Stimulated activated naive CD8-positive, alpha-beta T cell treated with anti-CD3 and anti-CD28 coated beads, Interleukin-15, Interleukin-2, amounts not matched to agents 100 U/mL and 50 U/mL, for 24 hours (primary cell): ENCODE measurements around the gene HACD2.

ENCODE experiments used
- ATAC-seq: fragments of 150-1000 bp; cut with Tn5 transposase; one replicate; pipeline ENCODE4 v1.10.0; 2021
- DNase-seq: peaks from one replicate; pipeline ENCODE4 v3.0.0; 2021

Gene HACD2

DNA sequence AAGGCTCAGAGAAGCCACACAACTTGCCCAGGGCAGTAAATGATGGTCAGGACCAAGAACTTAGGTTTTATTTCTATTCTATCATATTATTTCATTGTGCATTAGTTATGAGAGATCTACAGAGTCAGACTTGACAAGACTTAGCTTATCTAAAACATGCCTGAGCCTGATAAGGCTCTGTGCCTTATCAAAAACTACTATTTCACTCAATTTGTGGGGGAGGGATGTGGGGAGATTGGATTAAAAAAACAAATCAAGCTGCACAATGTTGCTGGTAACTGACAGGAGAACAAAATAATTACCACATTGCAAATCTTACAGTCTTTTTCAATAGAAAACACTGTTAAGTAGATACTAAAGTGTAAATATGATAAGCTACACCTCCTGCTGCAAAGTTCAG is 16.0 kb downstream of the HACD2 start:
- DNase-seq (no peak), ATAC-seq (no peak)

DNA sequence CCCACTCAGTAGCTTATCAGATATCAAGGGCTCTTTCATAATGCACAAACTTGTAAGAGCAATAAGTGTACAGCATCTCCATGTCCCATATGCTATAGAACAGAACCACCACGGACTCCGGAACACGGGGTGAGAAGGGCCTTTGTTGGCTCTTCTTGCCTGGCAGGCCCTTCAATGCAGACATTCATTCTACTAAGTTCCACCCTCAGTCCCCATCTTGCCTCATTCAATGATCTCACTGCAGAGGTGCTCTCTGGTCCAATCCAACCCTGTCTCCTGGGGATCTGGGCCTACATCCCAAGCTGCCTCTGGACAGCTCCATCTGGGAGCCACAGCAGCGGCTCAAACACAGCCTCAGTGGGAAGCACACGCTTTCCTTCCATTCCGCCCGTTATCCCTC is 16.8 kb downstream of the HACD2 start:
- DNase-seq = no peak
- no peak for ATAC-seq

DNA sequence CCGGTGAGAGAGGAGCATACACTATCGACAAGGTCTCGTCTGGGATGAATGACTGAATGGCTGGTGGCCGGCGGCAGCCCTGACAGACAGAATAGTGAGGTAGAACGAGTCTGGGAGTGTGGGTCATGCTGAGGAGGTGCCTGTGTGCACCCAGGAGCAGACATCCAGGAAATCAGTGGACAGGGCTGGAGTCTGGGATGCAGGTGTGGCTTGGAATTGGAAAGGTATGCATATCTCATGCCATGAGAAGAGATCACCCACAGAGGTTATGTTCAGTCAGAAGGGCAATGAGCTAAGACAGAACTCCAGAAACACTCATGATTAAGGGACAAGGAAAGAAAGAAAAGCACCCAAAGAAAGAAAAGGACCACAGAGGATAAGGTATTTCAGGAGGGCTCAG is 20.8 kb downstream of the HACD2 start:
- no peak for ATAC-seq
- DNase-seq = no peak

DNA sequence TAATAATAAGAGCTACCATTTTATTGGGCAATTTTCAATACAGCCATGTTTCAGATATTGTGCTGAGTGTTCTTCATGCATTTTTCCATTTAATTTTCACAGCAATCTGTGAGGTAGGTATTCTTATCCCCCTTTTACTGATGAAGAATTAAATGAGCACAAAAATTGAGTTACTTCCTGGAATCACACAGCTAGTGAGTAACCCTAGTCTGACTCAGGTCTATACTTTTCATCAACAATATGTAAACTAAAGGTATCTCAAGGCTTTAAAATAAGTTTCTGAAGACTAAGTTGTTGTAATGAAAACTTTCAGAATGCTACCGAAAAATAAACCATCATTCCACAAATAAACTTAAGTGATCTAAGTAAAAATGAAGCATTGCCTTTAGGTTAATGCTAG is 22.3 kb downstream of the HACD2 start:
- DNase-seq (no peak), ATAC-seq (no peak)

DNA sequence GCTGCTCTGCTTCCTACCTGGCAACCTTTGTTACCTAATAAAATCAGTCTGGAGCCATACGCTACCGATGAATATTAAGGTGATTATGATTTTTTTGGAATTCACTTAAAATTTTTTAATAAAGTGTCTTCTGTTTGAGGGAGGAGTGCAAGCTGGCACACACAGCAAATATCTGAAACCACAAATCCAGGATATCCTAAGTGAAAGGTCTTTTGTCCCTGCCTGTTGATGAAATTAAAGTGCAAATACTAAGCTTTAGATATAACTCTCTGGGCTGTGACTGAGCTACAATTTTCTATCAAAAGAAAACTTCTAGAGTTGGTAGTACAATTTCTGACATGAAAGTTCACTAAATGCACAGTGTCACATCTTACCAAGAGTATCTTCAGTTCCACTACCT is 23.7 kb downstream of the HACD2 start:
- DNase-seq (no peak), ATAC-seq (no peak)

DNA sequence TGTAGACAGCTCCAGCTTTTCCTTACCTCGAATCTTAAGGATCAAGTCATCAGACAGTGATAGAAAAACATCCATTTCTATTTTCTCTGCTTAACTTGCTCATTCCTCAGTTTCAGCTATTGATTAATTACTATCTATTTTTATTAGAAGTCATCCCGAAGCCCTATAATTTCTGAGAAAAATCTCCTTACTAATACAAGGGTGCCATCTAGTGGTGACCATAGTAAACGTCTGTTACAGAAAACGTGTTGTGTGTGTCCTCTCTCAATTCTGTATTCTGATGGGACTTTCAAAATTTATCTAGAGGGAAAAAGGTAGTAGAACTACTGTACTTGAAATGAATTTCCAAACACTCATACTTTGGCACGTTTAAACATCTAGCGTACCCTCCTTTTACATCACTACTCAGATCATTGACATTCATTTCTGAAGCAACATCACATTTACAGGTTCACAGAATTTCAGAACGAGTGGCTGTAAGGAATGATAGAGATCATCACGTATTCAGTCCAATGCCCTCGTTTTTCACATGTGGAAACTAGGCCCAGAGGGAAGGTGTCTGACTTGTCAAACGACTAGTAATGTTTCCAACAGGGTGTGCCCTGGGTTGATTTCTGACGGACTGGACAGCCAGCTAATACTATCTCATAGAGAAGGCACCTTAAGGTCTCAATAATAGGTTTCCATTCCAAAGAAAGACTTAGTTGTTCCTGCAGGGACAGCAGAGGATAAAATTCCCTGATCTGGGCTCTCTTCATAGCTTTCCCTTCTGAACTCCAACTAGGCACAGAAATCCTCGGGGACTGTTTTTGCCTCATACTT is 25.6 kb downstream of the HACD2 start:
- DNase-seq (no peak), ATAC-seq (no peak)

DNA sequence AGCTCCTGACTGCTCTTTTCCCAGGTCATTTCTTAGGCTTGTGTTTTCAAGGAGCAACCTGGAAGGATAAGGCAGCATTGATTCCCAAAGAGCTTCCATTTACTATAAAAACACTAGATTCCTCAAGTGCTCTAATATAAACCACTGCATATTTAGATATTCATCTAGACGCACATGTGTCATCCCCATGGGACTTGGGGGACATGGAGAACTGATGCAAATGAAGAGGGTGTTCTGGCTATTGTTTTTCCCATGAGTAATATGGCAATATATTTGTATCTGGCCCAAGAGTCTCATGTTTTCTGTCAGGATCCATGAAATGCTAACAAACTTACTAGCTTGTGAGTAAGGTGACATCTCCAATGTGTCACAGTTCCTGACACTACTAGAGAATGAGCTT is 31.3 kb downstream of the HACD2 start:
- no peak for DNase-seq
- ATAC-seq = no peak

DNA sequence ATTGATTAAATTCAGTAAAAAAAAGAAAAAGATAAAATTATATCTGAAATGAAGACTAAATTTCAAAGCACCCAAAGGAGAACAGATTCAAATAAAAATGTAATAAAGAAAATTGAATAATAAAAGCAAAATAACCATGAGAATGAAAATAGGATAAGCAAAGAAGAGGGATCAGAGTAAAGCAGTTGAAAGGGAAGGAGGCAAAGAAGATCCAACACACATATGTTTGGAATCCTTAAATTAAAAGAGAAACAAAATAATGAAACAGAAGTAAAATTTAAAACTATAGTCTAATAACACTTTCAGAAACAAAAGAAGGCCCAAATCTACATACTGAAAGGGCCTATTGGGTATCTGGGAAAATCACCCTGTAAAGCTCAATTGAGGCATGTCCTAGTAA is 32.1 kb downstream of the HACD2 start:
- ATAC-seq (no peak), DNase-seq (no peak)

DNA sequence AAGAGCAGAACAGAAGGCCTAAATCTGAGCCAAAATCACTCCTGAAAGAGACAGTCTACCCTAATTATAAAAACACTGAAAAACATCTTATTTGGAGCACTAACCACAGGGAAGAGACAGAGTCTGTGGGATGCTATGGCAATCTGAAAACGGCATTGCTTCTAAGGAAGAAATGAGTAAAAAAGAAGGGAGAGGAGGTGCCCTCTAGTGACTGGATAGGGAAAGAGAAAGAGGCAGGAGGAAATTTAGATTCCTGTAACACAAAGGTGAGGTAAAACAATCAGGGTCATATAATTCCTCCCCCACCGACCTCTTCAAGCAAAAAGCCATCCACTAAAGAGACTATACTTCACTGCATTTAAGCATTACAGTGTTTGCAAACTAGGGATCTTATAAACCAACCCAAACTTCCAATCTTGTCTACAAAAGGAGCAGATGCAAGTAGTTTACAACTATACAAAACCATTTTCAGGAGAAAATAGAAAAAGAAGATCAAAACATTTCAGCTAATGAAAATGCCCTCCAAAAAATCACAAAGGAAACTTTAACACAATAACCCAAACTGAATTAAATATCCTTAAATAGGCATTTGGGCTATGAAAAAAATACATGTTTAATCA is 32.6 kb downstream of the HACD2 start:
- ATAC-seq (no peak), DNase-seq (no peak)

DNA sequence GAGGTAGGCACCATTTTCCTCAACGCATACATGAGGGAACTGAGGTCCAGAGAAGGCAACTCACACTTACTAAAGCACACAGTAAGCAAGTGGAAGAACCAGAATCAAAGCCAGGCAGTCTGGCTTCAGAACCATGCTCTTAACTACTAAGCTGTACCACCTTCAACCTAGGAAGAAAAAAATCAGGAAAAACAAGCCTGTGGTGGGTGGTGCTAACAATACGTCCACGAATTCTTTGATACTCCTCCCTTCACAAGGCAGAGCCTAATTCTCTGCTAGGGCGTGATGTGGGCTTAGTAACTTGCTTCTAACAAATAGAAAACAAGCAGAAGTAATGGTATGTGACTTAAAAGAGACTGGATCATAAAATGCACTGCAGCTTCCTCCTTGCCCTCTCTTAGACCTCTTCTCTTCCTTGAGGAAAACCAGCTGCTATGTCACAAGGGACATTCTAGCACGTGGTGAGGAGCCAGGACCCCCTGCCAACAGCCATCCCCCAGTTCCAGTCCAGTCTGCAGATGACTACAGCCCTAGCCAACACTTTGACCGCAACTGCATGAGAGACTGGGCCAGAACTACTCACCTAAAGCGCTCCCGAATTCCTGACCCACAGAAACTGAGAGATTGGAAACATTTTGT is 36.9 kb downstream of the HACD2 start:
- no peak for ATAC-seq
- no peak for DNase-seq

DNA sequence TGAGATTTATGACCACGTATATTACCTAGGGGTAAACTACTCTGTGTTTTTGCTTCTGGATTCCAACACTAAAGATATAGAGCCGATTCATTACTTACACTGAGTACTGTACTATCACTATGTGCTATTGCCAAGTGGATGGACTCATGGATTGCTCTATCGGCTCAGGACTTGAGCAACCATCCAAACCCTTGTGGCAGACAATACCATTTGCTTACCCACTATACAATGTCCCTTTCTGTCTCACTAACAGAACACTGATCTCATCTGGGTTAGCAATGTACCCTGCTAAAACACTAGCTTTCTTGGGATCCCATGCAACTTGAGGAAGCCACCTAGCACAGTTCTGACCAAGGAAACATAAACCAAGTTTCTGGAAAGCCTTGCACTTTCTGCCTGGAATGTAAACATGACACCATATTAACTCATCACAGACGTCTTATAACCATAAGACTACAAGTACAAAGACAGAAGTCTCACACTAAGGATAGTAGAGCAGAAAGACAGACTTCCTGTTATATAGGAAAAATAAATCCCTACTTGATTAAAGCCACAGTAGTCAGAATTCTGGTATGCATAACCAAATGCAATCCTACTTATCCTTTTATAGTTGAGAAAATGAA is 38.6 kb downstream of the HACD2 start:
- no peak for ATAC-seq
- DNase-seq = no peak

DNA sequence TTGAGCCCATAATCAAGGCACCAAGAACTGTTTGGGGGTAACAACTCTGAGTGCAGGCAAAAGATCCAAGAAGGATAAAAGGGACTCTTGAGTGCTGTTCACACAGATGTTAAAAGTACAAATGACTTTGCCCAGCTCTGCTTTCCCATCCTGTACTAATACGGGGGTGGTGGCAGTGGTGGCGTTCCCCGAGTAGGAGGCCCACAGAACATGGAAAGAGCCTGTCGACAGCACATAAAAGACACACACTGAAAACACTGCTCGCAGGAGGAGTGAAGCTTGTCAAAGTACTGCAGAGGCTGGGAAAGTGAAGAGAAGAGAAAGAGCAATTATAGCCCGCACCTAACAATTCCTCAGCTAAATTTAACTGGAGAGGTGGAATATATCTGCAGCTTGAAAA is 40.9 kb downstream of the HACD2 start:
- ATAC-seq (no peak), DNase-seq (no peak)

DNA sequence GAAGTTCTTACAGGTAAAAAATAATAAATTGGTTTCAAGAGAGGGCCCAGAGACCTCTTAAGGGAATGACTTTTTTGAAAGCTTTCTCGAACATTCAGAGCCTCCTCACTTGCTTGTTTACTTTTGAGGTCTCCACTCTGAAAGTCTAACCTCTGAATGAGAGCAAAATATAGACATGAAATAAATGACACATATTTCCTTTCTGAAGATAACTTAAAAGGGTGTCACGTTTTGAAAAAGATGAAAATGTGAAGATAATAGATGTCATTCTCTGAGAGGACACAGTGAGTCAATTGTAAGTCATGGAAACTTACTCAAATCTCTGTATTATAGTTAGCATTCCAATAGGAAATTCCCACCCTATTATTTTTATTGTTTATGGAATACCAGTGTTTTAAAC is 44.6 kb downstream of the HACD2 start:
- DNase-seq = no peak
- no peak for ATAC-seq

DNA sequence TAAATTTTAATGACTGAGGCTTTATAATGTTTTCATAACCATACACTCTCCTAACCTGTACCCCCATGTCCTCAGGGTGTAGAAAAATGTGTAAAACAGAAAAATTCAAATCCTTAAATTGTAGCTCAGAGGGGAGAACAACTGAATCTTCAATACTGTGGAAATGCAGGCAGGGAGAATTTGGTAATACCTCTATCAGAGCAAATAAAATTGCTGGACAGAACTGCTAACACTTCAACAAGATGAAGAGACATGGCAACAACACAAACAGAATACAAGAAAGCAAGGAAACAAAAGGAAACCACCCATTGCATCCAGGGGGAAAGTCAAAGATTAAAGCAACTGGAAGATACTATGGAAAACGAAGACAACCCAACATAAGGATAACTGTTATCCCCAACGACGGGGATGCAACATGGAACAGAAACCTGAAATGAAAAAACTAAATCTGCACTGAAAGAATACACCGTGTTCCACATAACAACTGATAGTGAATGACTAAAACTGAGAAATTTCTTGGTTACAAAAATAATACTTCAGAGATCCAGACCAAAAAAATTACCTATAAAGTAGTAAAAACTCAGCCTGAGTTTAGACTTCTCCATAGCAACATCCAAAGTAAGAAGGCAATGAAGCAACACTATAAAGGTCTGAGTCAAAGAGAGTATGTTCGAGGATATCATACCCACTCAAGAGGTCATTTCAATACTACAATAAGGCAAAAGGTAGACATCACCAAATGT is 48.5 kb downstream of the HACD2 start:
- DNase-seq (no peak), ATAC-seq (no peak)

DNA sequence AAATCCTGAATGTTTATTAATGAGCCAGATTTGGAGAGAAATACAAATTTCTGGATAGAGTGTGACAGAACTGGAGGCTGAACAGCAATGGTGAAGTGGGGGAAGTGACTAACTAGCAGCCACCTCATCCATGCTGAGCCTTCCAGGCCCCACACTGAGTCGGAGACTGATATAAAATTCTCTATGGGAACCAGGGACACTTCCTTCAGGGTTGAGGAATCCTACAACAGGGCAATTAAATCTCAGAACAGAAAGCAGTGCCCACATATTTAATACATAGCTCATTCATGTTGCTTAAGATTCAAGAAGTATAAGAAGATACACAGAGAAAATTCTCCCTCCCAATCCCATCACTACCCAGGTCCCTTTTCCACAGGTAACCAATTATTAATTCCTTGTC is 49.3 kb downstream of the HACD2 start:
- DNase-seq = no peak

DNA sequence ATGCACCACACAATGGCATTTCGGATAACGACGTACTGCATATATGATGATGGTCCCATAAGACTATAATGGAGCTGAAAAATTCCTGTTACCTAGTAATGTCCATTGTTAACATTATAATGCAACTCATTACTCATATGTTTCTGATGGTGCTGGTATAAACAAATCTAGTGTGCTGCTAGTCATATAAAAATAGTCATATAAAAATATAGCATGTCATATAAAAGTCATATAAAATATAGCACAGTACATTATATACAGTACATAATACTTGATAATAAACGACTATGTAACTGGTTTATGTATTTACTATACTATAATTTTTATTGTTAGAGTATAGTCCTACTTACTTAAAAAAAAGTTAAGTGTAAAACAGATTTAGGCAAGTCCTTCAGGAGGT is 50.6 kb downstream of the HACD2 start:
- DNase-seq = no peak
- ATAC-seq = no peak

More for the DNA sequence above, 49.3 kb downstream of the HACD2 start:
- no peak for ATAC-seq

DNA sequence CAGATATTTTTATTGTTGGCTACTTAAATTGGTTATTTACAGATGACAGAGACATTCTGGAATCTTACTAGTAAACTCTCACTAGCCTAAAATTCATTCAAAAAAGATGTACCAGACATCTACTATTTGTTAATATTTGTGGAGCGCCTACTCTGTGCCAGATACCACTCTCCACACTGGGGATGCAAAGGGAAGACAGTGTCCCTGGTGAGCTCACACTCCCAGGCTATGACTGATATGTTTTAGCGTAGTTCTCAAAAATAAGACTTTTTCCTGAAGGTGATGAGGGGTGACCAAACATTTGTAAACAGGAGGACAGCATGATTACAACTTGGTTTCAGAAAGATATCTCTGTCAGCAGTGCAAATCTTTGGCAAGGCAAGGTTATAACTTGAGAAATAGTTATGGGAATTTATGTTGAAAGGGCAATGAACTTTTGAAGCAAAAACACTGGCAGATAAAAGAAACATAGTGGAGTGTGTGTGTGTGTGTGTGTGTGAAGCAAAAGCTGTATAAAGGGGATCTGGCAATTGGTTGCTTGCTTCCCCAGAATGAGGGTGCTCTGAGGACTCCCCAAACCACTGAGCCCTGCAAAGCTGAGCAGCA is 51.2 kb downstream of the HACD2 start:
- ATAC-seq = no peak

DNA sequence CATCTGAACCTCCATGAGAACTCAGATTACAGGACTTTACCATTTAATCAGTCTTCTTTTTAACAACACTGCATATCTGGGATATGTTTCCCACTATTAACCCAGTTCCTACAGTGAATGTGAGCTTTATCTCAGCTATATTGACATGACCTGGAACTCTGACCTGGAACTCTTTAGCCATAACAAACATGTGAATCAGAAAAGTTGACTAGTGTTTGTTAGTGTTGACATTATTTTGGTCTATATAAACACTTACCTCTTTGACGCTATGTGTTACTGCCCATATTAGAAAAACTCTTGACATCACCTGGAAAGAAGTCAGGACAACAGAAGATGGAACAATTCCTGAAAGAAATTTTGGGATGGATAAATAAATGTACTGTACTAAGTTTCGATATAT is 56.7 kb downstream of the HACD2 start:
- no peak for DNase-seq

More for the DNA sequence above, 51.2 kb downstream of the HACD2 start:
- DNase-seq = no peak

DNA sequence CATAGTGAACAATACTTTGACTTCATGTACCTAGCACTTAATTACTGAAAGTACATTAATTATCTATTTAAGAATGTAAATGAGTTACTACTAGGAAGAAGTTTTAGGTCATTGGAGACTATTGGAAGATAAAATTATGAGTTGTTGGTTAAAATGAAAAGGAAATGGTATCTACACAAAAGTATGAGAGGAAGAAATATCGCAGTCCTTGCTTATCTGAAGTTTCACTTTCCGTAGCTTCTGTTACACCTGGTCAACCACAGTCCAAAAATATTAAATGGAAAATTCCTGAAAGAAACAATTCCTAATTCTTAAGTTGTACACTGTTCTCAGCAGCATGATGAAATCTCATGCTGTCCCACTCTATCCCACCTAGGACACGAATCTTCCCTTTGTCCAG is 57.8 kb downstream of the HACD2 start:
- ATAC-seq (no peak), DNase-seq (no peak)

More for the DNA sequence above, 56.7 kb downstream of the HACD2 start:
- no peak for ATAC-seq

DNA sequence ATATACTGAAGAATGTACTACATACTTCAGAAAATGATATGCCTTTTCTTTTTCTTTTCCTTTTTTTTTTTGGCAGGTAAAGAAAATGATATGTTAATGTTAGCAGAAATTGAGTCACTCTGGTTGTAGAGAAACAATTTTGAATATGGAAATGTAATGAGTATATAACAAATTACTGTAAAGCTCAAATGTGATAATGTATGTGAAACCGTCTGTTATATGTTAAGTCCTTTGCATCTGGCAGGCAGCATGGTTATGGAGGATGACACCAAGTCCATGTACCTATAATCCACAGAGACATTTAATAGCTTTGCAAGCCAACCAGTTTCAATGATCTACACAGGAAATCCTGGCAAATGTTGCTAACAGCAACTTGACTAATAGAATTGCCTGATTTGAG is 58.4 kb downstream of the HACD2 start:
- no peak for DNase-seq
- ATAC-seq = no peak

DNA sequence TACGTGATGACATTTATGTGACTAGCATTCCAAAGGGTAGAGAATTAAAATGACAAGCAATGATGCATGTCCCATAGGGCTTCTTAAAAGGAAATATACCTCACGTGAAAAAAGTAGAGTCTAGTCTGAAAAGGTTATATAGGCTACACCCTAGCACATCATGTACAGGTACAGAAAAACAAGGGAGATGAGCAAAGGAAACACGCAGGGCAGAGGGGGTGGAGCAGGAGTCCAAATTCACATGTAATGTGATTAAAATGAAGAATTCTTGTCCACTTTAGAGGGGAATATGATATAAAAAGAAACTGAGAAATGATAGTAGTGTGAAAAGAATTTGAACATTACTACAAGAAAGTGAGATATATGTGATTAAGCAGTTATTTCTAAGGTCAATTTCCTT is 59.4 kb downstream of the HACD2 start:
- no peak for ATAC-seq
- no peak for DNase-seq

DNA sequence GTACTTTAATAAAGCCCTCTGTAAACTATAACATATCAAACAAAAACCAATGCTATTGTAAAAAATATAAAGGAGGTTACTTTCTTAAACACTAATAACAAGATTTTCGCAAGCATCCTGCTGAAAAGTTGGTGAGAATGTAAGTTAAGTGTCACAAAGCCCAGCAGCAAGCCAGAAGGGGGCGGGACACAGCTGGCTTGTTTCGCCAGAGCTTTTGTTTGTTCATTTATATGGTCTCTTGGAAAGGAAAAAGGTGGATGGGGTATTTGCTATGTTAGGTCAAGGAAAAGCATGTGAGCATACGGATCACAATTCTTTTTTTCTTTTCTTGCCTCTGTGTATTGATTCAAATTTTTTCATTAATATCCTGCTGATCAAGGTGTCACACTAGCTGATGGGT is 59.9 kb downstream of the HACD2 start:
- ATAC-seq (no peak), DNase-seq (no peak)
